ENCODE results near the gene ITGA1.
"Not testable (repeated sequence)": the region's sequence is repeated elsewhere in the genome, so short reads cannot be mapped to it uniquely, and the experiment has no call there.

The ITGA1 gene

GRCh38 chr5:52799983-52800393 lies 12.3 kb downstream of the ITGA1 start:
- peak; percentile 93 to 94 for DNase-seq (ENCODE audit: extremely low read depth in 1 of 2, low read depth in 1 of 2)

DNA sequence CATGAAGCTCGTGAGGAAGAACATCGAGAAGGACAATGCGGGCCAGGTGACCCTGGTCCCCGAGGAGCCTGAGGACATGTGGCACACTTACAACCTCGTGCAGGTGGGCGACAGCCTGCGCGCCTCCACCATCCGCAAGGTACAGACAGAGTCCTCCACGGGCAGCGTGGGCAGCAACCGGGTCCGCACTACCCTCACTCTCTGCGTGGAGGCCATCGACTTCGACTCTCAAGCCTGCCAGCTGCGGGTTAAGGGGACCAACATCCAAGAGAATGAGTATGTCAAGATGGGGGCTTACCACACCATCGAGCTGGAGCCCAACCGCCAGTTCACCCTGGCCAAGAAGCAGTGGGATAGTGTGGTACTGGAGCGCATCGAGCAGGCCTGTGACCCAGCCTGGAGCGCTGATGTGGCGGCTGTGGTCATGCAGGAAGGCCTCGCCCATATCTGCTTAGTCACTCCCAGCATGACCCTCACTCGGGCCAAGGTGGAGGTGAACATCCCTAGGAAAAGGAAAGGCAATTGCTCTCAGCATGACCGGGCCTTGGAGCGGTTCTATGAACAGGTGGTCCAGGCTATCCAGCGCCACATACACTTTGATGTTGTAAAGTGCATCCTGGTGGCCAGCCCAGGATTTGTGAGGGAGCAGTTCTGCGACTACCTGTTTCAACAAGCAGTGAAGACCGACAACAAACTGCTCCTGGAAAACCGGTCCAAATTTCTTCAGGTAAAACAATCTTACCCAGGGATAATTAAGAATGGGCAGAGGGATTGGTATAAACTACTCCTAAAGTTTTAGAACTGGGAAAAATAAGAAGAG lies 12.9 kb downstream of the ITGA1 start:
- peak; percentile 31 to 56 for DNase-seq (ENCODE audit: extremely low read depth in 1 of 2, low read depth in 1 of 2)

DNA sequence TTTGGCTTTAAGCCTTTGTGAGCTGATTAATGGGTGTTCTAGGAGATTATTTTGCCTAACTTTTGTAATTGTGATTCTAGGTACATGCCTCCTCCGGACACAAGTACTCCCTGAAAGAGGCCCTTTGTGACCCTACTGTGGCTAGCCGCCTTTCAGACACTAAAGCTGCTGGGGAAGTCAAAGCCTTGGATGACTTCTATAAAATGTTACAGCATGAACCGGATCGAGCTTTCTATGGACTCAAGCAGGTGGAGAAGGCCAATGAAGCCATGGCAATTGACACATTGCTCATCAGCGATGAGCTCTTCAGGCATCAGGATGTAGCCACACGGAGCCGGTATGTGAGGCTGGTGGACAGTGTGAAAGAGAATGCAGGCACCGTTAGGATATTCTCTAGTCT lies 13.6 kb downstream of the ITGA1 start:
- DNase-seq (ENCODE audit: extremely low read depth in 1 of 2, low read depth in 1 of 2), result no peak

GRCh38 chr5:52802272-52802973 lies 14.7 kb downstream of the ITGA1 start:
- DNase-seq (ENCODE audit: extremely low read depth in 1 of 2, low read depth in 1 of 2), result no peak

GRCh38 chr5:52802974-52803336 lies 15.2 kb downstream of the ITGA1 start:
- no peak for DNase-seq (ENCODE audit: extremely low read depth in 1 of 2, low read depth in 1 of 2)

DNA sequence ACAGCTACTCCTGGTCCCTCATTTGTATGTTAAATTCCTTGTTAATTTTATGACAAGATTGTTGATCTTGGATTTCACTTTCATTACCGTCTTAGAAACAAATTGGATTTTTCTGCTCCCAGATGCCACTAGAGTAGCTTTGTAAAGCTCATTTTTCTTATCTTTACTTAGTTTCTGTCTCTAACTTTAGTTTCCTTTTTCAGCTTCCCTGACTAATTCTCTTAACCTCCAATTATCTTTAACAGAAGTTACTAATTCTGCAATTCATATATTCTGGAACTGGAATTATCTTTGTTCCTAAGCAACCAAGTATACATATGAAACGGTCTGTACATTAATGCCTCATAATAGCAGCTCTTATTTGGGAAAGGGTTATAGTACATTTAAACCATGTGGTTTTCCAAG lies 16.7 kb downstream of the ITGA1 start:
- DNase-seq (ENCODE audit: extremely low read depth in 1 of 2, low read depth in 1 of 2), result no peak

DNA sequence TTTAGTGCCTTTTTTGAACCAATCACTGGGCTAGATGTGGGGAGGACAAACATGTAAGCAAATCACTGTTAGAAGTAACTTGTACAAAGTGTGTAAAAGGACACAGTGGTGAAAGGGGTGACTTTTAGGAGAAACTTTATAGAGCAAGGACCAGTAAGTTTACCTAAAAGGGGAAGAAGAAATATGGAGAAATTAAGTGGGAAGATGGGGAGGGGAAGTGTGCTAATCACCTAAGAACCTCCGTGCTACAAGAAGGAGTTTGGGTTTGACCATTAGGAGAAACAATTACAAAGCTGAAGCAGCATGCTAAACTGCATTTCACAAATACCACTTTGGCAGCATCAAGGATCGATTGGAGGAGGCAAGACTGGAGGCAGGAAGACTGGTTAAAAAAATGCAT lies 17.3 kb downstream of the ITGA1 start:
- DNase-seq (ENCODE audit: extremely low read depth in 1 of 2, low read depth in 1 of 2), result no peak

GRCh38 chr5:52805615-52806014 lies 17.9 kb downstream of the ITGA1 start:
- DNase-seq (ENCODE audit: extremely low read depth in 1 of 2, low read depth in 1 of 2), result no peak

DNA sequence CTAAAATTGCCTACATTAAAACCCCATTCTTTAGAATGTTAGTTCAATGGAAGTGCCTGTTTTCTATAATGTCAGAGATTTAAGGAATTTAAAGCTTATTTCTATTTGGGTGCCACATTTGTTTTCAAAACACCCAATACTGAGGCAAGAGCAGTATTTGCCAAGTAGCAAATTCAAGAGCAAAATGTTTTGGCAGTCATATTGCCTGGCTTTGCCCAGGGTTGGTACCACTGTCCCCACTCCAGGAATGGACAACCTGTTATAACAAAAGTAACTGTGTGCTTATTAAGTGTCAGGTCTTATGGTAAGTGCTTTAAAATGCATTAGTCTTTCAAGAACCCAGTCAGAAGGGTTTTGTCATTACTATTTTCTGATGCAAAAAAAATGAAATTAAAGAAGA lies 19.3 kb downstream of the ITGA1 start:
- no peak for DNase-seq (ENCODE audit: extremely low read depth in 1 of 2, low read depth in 1 of 2)

DNA sequence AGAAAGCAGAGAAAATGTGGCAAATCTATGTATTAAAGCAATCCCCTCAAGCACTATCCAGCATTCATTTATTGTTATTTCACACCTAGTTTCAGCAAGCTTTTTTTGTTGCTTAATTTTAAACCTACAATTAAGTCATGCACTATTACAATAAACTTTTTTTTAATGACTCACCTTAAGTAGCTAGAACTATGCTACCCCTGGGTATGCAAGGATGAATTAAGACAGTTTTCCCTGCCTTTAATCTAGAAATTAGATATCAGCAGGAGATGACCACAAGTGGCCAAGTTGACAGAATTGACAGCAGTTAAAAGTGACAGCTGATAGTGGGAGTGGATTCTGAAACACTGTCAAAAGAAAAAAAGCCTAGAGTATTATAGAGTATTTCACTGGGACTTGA lies 20.0 kb downstream of the ITGA1 start:
- no peak for DNase-seq (ENCODE audit: extremely low read depth in 1 of 2, low read depth in 1 of 2)

- no peak for DNase-seq (ENCODE audit: extremely low read depth in 1 of 2, low read depth in 1 of 2)
These were observed 20.7 kb downstream of the ITGA1 start for GRCh38 chr5:52808316-52808901.

DNA sequence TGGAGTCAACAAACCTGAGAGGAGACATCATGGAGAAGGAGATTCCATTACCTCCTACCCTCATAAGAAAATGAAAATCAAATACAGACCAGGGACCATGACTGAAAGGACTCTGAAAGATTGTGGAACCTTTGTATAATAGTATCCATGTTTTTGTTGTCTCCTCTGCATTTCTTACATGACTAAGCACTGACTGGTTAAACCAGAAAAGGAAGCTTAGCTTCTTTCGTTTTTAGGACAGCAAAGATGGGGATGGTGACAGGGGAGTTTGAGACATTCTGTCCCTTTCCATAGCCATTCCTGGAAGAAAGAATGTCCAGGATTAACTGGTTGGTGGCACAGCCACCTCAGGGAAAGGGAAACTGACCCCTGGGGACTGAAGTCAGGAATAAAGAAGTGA lies 22.2 kb downstream of the ITGA1 start:
- no peak for DNase-seq (ENCODE audit: extremely low read depth in 1 of 2, low read depth in 1 of 2)

GRCh38 chr5:52810426-52810825 lies 22.7 kb downstream of the ITGA1 start:
- DNase-seq (ENCODE audit: extremely low read depth in 1 of 2, low read depth in 1 of 2), result no peak

DNA sequence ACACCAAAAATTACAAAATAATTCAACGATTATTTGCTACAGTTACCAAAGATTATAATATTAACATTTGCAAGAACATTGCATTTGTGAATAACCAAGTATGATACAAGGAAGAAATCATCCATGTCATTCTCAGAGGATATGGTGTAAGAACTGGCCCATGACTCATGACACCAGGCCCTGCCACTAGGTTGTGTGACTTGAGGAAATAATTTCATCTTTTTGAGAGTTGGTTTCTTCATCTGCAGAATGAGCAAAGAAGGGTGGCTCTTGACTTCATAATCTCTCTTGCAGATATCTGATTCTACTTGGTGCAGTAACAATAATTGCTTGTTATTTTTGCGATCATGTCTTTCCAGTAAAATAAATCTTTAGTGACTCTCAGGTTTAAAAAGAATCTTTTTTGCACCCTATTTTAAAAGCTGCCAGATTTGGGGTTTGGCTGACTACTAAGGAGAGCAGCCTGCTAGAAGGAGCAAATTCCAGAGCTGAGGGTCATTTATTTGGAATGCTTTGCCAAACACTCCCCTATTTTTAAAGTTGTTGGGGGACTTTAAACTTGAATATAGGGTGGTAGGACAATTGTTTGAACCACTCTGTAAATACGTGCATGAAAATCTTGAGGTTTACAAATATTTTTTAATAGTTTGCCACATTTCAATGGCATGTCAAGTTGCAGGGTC lies 23.5 kb downstream of the ITGA1 start:
- no peak for DNase-seq (ENCODE audit: extremely low read depth in 1 of 2, low read depth in 1 of 2)

- no peak for DNase-seq (ENCODE audit: extremely low read depth in 1 of 2, low read depth in 1 of 2)
These were observed 26.8 kb downstream of the ITGA1 start for GRCh38 chr5:52814352-52815148.

GRCh38 chr5:52817818-52818217 lies 30.1 kb downstream of the ITGA1 start:
- no peak for DNase-seq (ENCODE audit: extremely low read depth in 1 of 2, low read depth in 1 of 2)

- no peak for DNase-seq (ENCODE audit: extremely low read depth in 1 of 2, low read depth in 1 of 2)
These were observed 30.6 kb downstream of the ITGA1 start for GRCh38 chr5:52818360-52818759.

DNA sequence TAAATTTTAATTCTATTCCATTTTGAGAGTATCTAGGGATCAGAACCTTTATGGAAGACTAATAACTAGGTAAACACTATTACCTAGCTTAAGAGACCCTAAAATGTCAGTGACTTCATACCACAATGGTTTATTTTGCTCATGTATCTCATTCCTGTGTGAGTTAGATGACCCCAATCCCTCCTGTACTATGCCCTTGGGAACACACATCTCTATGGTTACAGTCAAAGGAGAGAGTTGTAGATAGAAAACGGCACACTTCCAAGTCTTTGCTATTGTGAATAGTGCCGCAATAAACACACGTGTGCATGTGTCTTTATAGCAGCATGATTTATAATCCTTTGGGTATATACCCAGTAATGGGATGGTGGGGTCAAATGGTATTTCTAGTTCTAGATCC lies 31.1 kb downstream of the ITGA1 start:
- DNase-seq (ENCODE audit: extremely low read depth in 1 of 2, low read depth in 1 of 2), result not testable (repeated sequence)

GRCh38 chr5:52821901-52822300 lies 34.2 kb downstream of the ITGA1 start:
- DNase-seq (ENCODE audit: extremely low read depth in 1 of 2, low read depth in 1 of 2), result no peak

DNA sequence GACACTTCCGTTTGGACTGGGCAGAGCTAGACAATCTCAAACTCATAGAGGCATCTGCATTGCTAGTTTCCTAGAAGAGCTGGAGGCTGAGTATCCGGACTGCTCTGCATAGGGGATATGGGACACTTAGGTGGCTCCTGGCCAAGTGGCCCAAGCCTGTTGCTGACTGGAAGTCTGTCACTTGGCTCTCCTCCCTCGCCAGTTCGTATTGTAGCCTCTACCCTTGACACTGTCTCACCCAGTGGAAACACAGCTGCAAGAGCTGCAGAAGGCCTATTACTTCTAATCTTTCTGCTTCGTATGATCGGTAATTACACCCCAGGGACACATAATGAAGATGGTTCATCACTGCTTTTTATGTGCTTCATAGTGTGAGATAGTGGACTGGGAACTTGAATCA lies 34.7 kb downstream of the ITGA1 start:
- DNase-seq (ENCODE audit: extremely low read depth in 1 of 2, low read depth in 1 of 2), result no peak

- DNase-seq (ENCODE audit: extremely low read depth in 1 of 2, low read depth in 1 of 2), result no peak
These were observed 37.1 kb downstream of the ITGA1 start for GRCh38 chr5:52824827-52825226.

All from stimulated activated CD8-positive, alpha-beta memory T cell treated with anti-CD3 and anti-CD28 coated beads, Interleukin-7, amount 100 ng/mL, for 48 hours (primary cell).